Stomach smooth muscle (tissue), 2 donors: Measurements from ENCODE around the gene EHBP1.

Source experiments
- H3K27ac ChIP-seq: one replicate; pipeline ENCODE4 v1.7.0; 2013; ENCODE audit warnings: mild to moderate bottlenecking, low read length, inconsistent platforms
- H3K27me3 ChIP-seq, 2 donors: one replicate each; pipeline ENCODE4 v1.7.0; 2013; ENCODE audit warnings: low read length in 2 of 2; ENCODE audit not compliant: insufficient read depth in 2 of 2, control insufficient read depth in 1 of 2
- H3K36me3 ChIP-seq, 2 donors: one replicate each; pipeline ENCODE4 v1.7.0; 2013; ENCODE audit warnings: low read length in 2 of 2; ENCODE audit not compliant: control insufficient read depth in 2 of 2, insufficient read depth in 2 of 2
- H3K4me1 ChIP-seq: one replicate; pipeline ENCODE4 v1.7.0; 2013; ENCODE audit warnings: low read length; ENCODE audit not compliant: control insufficient read depth, insufficient read depth
- H3K4me3 ChIP-seq, 2 donors: one replicate each; pipeline ENCODE4 v1.7.0; 2013; ENCODE audit warnings: low read length in 2 of 2
- H3K9ac ChIP-seq, 2 donors: one replicate each; pipeline ENCODE4 v1.7.0; 2013; ENCODE audit warnings: low read length in 2 of 2, mild to moderate bottlenecking in 1 of 2
- H3K9me3 ChIP-seq, 2 donors: one replicate each; pipeline ENCODE4 v1.7.0; 2013; ENCODE audit warnings: low read length in 2 of 2; ENCODE audit not compliant: control insufficient read depth in 2 of 2
- donor health status: healthy.
- donor health status: Pancreatic carcinoma.

Gene EHBP1

GRCh38 chr2:62923881-62924280, 218.4 kb downstream of the EHBP1 start:
- H3K36me3 ChIP-seq, result peaks cover 10 to 11% of the 10 kb centered on the region in 2 donors
- H3K4me3 ChIP-seq, result no peak overlapping the region
- H3K4me1 ChIP-seq, result no peaks in the 10 kb centered on the region
- no peaks in the 10 kb centered on the region for H3K9me3 ChIP-seq
- no peak overlapping the region for H3K9ac ChIP-seq
- no peak overlapping the region for H3K27ac ChIP-seq
- H3K27me3 ChIP-seq, result no peaks in the 10 kb centered on the region

GRCh38 chr2:62928015-62928414, 222.5 kb downstream of the EHBP1 start:
- no peaks in the 10 kb centered on the region for H3K4me1 ChIP-seq
- H3K4me3 ChIP-seq, result no peak overlapping the region
- H3K36me3 ChIP-seq, result peaks cover under 1 to 7% of the 10 kb centered on the region in 2 donors
- H3K9ac ChIP-seq, result no peak overlapping the region
- no peaks in the 10 kb centered on the region for H3K27me3 ChIP-seq
- no peak overlapping the region for H3K27ac ChIP-seq
- H3K9me3 ChIP-seq, result no peaks in the 10 kb centered on the region

DNA sequence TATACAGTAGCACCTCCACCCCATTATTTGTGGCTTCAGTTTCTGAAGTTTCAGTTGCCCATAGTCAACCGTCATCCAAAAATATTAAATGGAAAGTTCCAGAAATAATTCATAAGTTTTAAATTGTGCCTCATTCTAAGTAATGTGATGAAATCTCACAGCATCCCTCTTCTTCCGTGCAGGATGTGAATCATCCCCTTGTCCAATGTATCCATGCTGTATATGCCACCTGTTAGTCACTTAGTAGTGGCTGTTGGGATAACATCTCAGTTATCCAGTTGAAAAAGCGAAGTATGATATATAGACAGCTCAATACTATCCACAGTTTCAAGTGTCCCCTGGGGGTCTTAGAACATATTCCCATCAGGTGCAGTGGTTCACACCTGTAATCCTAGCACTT, 226.0 kb downstream of the EHBP1 start:
- Histone ChIP-seq H3K9ac (no peak overlapping the region), H3K36me3 (no peaks in the 10 kb centered on the region), H3K4me1 (no peaks in the 10 kb centered on the region)

DNA sequence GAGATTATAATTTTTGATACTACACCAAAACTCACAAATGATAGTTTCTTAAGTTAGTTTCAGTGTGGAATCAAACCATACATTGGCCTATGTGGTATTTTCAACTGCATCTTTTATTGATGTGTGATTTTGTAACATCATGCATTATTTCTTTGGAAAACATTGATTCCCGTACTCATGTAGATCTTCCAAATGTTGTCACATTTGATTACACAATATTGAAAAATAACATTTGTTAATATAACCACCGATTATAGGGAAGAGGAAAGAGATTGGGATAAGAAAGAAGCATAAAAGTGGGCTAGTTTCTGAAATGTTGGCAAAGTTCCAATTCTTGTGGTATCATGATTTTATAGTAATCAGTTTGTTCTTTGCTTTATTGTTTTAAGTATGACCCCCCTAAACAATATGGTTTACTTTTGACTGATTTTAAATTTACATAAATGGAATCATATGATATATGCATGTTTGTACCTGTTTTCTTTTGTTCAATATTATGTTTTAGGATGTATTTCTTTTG, 227.9 kb downstream of the EHBP1 start:
- Histone ChIP-seq H3K4me1 (no peaks in the 10 kb centered on the region), H3K27me3 (no peaks in the 10 kb centered on the region), H3K36me3 (no peaks in the 10 kb centered on the region), H3K4me3 (no peak overlapping the region), H3K27ac (no peak overlapping the region), H3K9me3 (no peaks in the 10 kb centered on the region), H3K9ac (no peak overlapping the region)

More for the DNA sequence above, 226.0 kb downstream of the EHBP1 start:
- Histone ChIP-seq H3K9me3 (no peaks in the 10 kb centered on the region), H3K4me3 (no peak overlapping the region), H3K27me3 (no peaks in the 10 kb centered on the region), H3K27ac (no peak overlapping the region)

- Histone ChIP-seq H3K27me3 (no peaks in the 10 kb centered on the region), H3K27ac (no peak overlapping the region), H3K4me1 (no peaks in the 10 kb centered on the region), H3K9me3 (no peaks in the 10 kb centered on the region), H3K4me3 (no peak overlapping the region), H3K9ac (no peak overlapping the region), H3K36me3 (peaks cover 0 to under 1% of the 10 kb centered on the region in 2 donors)
Observed at GRCh38 chr2:62934517-62934916, 229.0 kb downstream of the EHBP1 start.

DNA sequence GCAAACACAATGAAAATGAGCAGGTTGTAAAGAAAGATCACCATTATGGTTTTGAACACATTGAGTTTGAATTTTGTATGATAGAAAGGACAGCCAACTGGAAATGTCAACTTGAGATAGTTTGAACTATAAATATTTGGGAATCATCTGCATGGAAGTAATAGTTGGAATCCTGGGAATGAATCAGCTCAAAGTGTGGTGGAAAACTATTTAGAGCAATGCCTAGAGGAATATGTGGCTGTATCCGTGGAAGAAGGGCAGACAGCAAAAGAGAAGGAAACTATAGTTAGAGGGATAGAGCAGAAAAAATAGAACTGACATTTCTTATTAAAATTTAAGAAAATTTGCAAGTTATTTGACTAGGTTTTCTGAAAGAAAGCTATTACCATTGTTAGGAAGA, 232.6 kb downstream of the EHBP1 start:
- H3K27ac ChIP-seq, result no peak overlapping the region
- H3K9ac ChIP-seq, result no peak overlapping the region
- H3K36me3 ChIP-seq, result peaks cover 0 to 4% of the 10 kb centered on the region in 2 donors
- H3K27me3 ChIP-seq, result no peaks in the 10 kb centered on the region
- no peaks in the 10 kb centered on the region for H3K4me1 ChIP-seq
- H3K4me3 ChIP-seq, result no peak overlapping the region
- no peaks in the 10 kb centered on the region for H3K9me3 ChIP-seq

- H3K4me1 ChIP-seq, result no peaks in the 10 kb centered on the region
- H3K27ac ChIP-seq, result no peak overlapping the region
- H3K9me3 ChIP-seq, result no peaks in the 10 kb centered on the region
- peaks cover 4 to 7% of the 10 kb centered on the region in 2 donors for H3K36me3 ChIP-seq
- H3K4me3 ChIP-seq, result no peak overlapping the region
- no peaks in the 10 kb centered on the region for H3K27me3 ChIP-seq
- no peak overlapping the region for H3K9ac ChIP-seq
Observed at GRCh38 chr2:62939735-62940491, 234.4 kb downstream of the EHBP1 start.

DNA sequence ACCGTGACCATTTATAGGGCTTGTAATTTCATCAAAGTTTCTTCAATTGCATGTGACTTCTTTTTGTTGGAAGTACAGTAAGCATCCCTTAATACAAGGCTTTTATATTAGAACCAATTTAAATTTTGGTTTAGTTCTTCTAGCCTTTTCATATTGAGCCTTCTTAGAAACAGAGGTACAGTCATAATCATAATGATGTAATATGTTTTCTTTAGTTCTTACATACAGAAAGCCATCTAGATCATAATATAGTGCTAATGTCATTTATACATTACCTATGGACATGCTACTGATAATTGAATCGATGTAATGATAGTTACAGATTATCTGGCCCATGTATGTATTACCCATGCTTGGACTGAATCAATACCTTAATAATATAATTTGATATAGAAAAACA, 235.2 kb downstream of the EHBP1 start:
- H3K36me3 ChIP-seq, result peaks cover 4 to 7% of the 10 kb centered on the region in 2 donors

GRCh38 chr2:62941413-62941812, 235.9 kb downstream of the EHBP1 start:
- no peaks in the 10 kb centered on the region for H3K9me3 ChIP-seq
- H3K36me3 ChIP-seq, result peaks cover 4 to 7% of the 10 kb centered on the region in 2 donors
- no peak overlapping the region for H3K27ac ChIP-seq
- no peaks in the 10 kb centered on the region for H3K27me3 ChIP-seq
- H3K4me1 ChIP-seq, result no peaks in the 10 kb centered on the region
- H3K9ac ChIP-seq, result no peak overlapping the region
- no peak overlapping the region for H3K4me3 ChIP-seq

More for the DNA sequence above, 235.2 kb downstream of the EHBP1 start:
- Histone ChIP-seq H3K27ac (no peak overlapping the region), H3K4me3 (no peak overlapping the region), H3K9me3 (no peaks in the 10 kb centered on the region), H3K9ac (no peak overlapping the region), H3K4me1 (no peaks in the 10 kb centered on the region), H3K27me3 (no peaks in the 10 kb centered on the region)

- H3K4me1 ChIP-seq, result no peaks in the 10 kb centered on the region
- no peak overlapping the region for H3K27ac ChIP-seq
- H3K9me3 ChIP-seq, result no peaks in the 10 kb centered on the region
- no peak overlapping the region for H3K9ac ChIP-seq
- no peak overlapping the region for H3K4me3 ChIP-seq
- H3K36me3 ChIP-seq, result peaks cover 7 to 12% of the 10 kb centered on the region in 2 donors
- no peaks in the 10 kb centered on the region for H3K27me3 ChIP-seq
Observed at GRCh38 chr2:62944362-62944761, 238.8 kb downstream of the EHBP1 start.

DNA sequence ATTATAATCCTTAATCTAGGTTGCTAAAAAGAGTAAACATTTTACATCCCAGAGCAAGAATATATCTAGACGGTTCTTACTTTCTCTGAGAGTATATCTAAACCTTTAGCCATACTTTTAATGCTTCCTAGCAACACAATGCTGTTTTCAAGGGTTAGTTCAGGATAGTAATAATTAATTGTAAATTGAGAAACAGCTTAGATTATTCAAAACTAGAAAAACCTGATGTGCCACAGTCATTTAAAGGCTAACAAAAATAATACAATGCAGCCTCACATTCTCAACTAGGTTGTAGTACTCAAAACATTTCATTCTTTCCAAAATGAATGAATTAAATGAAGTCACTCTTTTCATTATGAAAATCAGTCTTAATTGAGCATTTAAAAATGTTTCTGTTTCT, 241.9 kb downstream of the EHBP1 start:
- H3K4me1 ChIP-seq, result no peaks in the 10 kb centered on the region
- H3K27me3 ChIP-seq, result no peaks in the 10 kb centered on the region
- no peak overlapping the region for H3K4me3 ChIP-seq
- peaks cover 7 to 18% of the 10 kb centered on the region in 2 donors for H3K36me3 ChIP-seq
- H3K9ac ChIP-seq, result no peak overlapping the region
- no peaks in the 10 kb centered on the region for H3K9me3 ChIP-seq
- H3K27ac ChIP-seq, result no peak overlapping the region
